Frontal cortex (tissue), 4 donors: ENCODE data around the gene STK11. TPM values are rescaled to one million over a fixed set of nuclear protein-coding genes. Genes with fewer than 3 reads are reported as not detected.

Experiments
- DNase-seq, 2 donors: peaks; one replicate each; pipeline ENCODE4 v3.0.0; 2012; ENCODE audit warnings: low spot score in 2 of 2
- FAIRE-seq: peaks from 2 replicates; lab custom pipeline; 2012; peaks lifted over from hg19 to GRCh38; lab: Jason Lieb, UNC
- total RNA-seq: library from RNA; depleted of rRNA; stranded (reverse); fragments of >200 nt; gene quantifications from one replicate; pipeline ENCODE4 v1.2.3, GENCODE V29; 2014
- donor health status: control.
- donor health status: control.
- donor health status: control.

The STK11 gene
- total RNA-seq, 1 donor from 2014 or later, result 45.7 TPM

DNA sequence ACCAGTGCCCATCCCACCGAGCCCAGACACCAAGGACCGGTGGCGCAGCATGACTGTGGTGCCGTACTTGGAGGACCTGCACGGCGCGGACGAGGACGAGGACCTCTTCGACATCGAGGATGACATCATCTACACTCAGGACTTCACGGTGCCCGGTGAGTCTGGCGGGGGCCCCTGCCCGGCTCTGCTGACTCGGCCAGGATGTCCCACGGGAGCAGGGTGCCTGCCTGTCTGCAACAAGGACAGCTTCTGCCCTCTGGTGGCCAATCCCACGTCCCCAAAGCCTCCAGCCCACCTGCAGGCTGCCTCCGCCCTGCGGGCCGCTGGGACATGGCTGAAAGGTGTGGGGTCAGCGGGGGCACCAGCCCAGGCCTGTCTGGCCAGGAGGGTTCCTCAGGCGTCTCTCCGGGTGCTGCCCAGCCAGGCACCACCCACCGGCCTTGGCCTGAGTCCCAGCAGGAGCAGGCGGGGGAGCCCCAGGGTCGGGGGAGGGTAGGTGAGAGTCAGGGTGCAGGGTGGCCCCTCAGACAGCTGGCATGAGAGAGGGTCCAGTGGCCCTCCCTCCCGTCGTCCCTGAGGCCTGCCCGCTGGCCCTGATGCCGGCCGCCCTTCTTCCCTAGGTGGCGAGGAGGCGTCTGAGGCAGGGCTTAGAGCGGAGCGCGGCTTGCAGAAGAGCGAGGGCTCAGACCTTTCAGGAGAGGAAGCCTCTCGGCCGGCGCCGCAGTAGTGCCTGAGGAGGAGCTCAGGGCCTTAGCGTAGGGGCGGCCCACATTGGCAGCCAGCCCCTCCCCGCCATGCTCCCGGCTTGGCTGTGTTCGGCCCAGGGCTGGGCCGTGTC, 17.7 kb downstream of the STK11 start:
- FAIRE-seq (no peak), DNase-seq (no peak)

DNA sequence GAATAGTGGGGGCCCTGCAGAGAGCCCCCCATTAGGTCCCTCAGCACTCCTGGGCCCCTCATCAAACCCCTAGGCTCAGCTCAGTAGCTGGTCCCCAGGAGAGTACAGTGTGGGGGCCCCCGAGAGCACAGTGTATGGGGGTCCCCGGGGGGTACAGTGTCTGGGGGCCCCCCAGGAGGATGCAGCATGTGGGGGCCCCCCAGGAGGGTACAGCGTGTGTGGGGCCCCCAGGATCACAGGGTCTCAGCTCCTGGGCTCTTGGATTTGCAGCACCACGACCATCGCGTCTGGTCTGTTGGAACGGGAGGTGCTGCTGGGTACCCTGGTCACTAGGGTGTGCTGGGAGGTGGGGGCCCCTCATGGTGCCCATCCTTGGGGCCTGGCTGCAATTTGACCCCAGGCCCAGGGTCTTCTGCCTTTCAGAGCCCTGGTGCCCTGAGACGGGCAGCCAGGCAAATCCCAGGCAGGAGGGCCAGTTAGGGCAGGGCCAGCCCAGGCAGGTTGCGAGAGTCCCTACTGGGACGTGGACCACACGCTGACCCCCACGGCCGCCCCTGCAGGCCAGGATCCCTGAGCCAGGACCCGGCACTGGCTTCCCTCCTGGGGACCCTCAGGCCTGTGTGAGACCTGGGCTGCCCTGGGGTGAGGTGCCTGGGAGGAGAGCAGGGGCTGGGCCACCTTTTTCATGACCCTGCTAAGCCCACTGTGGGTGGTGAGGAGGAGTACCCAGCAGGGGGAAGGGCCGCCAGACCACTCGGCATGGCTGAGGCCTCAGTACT, 18.7 kb downstream of the STK11 start:
- DNase-seq, result no peak
- FAIRE-seq, result no peak

DNA sequence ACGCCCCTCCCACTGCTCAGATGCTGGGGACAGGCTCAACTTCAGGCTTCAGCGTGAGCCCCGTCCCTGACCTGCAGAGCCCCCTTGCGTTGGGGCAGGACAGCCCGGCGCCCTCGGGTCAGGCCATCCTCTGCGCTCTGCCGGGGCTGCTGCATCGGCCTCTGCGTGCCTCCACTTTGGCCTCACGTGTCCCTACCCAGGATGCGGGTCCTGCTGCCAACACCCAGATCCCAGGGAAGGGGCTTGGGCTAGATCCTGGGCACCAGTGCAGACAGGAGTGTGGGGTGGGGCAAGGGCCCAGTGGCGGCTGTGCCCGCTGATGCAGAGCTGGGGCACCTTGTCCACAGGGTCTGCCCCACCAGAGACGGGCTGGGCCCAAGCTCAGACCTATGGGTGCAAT, 19.3 kb downstream of the STK11 start:
- FAIRE-seq (no peak), DNase-seq (no peak)

DNA sequence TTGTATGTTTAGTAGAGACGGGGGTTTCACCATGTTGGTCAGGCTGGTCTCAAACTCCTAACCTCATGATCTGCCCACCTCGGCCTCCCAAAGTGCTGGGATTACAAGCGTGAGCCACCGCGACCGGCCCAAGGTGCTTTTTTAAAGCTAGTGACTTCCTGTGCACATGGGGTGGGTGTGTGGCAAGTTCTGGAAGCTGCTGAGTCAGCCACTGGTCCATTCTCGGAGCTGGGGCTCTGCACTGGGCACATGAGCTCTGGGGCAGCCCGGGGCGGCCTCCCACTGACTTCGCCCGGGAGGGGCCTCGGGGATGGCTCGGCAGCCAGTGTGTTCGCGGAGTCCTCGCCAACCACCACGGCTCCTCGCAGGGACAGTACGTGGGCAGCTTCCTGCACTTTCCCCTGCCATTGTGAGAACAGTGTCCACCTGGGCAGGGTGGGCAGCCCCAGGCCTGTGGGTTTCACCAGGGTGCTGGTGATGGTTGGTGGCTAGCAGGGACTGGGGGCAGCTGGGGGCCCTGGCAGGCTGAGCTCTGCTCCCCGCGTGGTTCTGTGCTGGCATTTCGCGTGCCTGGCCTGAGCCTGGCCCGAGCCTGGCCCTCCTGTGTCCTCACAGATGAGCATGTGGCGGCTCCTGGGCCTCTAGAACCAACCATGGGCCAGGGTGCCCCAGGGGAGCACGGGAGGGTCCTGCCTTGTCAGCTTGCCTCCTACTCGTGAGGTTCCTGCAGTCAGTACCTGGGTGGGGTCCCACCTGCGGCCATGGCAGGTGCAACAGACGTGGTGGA, 20.1 kb downstream of the STK11 start:
- DNase-seq, result no peak
- FAIRE-seq, result no peak

DNA sequence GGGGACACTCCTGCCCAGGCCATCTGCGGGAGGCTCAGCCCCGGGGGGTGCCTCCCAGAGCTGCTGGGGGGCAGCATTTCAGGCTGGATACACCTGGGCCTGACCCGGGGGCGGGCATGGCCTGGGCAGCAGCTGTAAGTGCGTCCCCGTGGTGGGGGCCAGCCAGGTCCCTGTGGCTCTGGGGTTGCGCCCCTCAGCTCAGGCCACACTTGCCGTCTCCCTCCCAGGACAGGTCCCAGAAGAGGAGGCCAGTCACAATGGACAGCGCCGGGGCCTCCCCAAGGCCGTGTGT, 20.6 kb downstream of the STK11 start:
- FAIRE-seq (no peak), DNase-seq (no peak)

DNA sequence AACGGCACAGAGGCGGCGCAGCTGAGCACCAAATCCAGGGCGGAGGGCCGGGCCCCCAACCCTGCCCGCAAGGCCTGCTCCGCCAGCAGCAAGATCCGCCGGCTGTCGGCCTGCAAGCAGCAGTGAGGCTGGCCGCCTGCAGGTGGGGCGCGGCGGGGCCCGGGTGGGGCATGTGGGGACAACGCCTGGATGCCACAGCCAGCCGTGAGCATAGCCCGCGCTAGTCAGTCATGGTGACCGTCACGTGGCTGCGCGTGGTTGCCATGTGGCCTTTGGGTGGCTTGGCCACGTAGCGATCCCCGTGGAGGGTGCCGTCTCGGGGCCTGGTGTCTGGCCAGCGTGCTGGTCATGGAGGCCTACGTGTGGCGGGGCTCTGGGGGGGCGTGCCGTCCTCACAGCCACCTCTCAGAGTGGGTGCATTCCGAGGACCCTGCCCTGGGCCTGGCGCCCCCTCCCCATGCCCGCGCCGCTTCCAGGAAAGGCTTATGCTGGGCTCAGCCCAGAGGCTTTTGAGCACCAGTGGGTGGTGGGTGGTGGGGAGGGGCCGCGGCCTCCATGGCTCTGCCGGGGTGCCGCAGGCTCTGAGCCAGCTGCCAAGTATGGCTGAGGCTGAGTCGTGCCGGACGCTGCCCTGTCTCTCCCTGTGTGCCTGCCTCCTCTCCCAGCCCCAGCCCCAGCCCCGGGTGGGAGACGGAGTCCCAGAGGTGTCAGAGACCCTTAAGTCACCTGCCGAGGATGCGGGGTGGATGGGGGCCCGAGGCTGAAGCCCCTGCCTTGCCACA, 21.1 kb downstream of the STK11 start:
- DNase-seq, result no peak
- FAIRE-seq, result no peak

DNA sequence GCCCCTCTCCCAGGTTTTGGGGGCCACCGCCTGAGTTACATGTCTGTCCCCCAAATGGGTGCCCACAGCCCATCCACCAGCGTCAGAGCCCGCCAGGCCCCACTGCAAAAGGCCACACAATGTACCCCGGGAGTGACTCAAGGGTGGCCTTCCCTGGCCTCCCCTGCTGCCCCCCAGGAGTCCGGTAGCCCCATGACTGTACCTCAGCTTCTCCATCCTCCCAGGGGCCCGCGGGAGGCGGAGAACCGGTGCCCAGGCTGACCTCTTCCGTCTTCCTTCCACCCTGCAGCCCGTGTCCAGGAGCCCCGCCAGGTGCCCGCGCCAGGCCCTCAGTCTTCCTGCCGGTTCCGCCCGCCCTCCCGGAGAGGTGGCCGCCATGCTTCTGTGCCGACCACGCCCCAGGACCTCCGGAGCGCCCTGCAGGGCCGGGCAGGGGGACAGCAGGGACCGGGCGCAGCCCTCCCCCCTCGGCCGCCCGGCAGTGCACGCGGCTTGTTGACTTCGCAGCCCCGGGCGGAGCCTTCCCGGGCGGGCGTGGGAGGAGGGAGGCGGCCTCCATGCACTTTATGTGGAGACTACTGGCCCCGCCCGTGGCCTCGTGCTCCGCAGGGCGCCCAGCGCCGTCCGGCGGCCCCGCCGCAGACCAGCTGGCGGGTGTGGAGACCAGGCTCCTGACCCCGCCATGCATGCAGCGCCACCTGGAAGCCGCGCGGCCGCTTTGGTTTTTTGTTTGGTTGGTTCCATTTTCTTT, 21.9 kb downstream of the STK11 start:
- FAIRE-seq (no peak), DNase-seq (no peak)

DNA sequence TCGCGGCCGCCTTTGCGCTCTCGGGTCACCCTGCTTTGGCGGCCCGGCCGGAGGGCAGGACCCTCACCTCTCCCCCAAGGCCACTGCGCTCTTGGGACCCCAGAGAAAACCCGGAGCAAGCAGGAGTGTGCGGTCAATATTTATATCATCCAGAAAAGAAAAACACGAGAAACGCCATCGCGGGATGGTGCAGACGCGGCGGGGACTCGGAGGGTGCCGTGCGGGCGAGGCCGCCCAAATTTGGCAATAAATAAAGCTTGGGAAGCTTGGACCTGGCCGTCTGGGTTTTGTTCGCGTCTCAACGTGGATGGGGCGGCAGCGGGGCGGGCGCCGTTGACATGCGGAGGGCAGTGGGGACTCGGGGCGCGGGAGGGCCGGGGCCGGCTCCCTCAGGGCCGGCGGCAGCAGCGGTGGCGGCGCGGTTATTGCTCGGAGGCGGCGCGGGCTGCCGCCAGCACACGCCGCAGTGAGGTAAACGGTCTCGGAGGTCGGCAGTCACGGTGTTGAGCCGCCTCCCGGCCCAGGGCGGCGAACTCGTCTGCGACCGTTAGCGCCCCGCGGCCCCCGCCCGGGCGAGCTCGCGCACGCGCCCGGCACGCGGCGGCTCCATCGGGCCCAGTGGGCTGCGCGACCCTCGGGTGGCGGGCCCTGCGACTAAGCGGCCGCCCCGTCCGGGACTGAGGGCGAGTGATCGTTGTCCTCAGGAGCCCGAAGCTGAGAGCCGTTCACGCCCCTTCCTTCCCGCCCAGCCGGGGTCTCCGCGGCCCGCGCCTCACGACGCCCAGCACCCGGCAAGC, 22.8 kb downstream of the STK11 start:
- FAIRE-seq, result no peak
- DNase-seq, result no peak

DNA sequence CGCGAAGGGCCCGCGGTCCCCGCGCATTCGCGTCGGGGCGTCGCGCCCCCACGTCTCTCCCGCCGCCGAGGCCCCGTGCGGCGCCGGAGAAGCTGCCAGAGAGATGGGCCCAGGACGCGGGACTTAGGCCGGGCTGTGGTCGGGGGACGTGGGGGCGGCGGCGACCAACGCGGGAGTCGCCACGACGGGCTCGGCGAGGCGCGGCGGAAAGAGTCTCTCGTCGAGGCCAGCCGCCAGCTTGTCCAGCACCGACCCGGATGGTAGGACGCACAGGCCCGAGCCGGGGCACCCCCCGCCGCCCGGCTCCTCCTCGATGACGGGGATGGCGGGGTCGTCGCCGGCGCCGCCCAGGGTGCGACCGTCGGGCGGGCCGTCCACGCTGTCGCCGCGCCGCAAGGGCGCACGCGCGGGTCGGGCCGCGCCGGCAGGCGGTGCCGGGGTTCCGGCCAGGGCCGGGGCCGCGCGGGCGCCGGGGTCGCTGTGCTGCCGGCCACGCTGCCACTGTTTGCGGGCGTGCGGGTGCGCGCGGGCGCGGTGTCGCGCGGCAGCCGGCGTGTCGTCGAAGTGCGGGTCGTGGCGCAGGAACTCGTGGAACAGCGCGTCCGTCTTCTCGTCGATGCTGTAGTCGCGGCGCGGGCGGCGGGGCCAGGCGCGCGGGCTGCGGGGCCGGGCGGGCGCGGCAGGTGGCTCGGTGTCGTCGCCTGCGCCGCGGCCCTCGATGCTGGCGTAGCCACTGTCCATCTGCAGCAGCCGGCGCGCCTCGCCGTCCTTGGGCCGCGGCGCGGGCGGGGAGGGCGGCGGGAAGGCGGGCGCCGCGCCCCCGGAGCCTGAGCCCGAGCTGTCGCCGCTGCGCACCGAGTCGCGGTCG, 23.7 kb downstream of the STK11 start:
- DNase-seq (no peak), FAIRE-seq (no peak)

DNA sequence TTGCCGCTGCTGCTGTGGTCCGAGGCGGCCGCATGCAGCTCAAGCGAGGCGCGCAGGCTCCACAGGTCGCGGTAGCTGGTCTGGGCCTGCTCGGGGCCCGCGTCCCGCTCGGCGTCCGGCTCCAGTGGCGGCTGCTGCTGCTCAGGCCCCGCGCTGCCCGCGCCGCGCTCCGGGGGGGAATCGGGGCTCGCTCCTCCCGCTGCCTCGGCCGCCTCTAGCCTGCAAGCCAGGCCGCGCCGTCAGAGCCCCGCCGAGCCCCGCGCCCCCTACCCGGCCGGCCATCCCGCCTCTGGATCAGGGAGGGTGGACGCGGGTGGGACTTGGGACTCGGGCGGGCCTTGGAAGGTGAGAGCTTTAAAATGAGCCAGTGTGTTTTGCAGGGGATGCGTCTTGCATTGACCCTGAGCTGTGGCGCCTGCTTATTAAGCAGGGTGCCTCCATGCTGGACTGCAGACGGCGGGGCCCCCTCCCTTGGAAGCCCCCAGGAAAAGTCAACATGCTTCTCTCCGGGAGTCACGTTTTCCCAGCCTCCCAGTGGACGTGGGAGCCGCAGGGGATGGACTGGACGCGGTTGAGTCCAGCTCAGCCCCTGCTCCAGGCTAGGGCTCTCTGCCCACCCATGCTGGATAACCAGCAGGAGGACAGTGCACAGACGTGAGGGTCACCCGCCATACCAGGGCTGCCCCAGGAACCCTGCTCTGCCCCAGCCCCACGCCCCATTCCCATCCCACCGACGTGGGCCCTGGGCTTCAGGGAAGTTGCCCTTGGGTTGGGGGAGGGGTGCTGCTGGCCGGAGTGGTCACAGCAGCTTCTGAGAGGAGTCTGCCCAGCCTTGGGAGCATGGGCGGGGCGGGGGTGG, 24.6 kb downstream of the STK11 start:
- DNase-seq (no peak), FAIRE-seq (no peak)

DNA sequence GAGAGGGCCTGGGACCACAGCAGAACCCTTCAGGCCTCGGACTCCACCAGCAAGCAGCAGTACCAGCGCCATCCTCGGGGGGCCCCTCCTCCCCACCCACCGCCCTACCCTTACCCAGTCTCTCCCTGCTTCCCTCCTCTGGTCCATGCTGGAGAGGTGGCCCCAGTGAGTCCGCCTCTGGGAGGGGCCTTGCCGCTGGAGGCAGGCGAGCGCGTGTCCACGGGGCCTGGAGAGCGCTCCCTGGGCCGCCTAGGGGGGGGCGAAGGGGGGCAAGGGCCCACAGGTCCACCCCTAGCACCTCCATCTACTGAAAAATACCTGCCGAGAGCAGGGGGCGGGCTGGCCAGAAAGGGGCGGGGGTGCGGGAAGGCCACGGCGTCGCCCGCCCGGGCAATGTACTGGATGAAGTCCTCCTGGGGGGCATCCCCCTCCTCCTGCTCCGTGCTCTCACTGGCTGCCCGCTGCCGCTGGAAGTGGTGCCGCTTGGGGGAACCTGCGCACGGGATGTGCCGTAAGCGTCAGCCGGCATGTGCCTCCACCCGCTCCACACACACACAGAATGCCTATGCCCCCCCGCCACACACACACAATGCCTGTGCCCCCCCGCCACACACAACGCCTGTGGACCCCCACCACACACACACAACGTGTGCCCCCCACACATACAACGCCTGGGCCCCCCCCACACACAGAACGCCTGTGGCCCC, 25.4 kb downstream of the STK11 start:
- no peak for FAIRE-seq
- no peak for DNase-seq

DNA sequence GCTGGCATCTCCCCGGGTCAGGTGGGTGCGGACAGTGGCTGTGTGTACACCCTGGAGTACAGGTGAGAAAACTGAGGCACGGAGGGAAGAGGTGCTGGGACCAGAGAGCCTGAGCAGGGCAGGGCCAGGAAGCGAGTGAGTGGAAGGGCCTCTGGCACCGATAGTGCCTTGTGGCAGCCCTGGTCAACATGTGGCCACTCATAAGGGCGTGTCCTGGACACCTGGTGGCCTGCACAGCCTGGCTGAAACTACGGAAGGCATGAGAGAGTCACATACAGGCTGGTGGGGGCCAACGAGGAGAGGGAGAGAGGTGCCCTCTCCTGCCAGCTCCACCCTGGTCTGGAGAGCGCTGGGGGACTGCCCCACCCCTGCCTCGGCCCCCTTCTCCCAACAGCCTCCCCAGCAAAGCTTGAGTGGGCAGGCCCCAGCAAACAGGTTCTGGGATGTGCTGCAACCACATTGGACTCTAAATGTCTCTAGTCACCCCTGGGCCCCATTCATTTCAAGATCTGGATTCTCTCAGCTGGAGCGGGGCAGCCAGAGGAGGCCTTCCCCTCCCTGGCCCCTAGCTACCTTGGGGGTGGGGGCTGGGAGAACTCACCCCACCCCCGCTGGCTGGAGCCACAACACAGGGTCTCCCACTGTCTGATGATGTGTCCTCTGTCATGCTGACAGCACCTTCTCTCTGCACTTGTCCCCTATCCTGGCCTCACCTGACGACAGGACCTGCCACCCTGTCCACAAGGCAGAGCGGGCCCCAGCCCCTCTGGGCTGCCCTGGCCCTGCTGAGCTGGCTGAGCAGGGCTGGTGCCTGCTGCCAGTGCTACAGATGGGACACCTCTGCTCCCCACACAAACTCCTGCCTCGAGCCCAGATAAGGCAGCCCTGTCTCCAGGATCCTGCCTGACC, 26.4 kb downstream of the STK11 start:
- DNase-seq, result no peak
- FAIRE-seq, result no peak

DNA sequence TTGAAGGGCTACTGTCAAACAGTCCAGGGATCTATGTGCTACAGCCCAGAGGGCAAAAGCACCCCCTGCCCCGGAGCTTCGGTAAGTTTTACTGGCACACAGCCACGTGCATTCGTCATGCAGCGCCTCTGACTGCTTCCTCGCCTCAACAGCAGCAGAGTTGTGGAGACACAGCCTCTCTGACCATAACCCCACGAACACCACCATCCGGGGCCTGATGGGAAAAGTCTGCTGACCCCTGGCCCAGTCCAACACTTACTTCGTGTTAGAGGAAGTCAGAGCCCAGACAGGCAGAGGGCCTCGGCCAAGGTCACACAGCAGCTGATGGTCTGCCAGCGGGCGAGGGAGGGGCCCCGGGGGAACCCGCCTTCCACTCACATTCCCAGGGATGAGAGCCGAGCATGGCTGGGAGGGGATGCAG, 27.1 kb downstream of the STK11 start:
- FAIRE-seq, result no peak
- DNase-seq, result no peak

DNA sequence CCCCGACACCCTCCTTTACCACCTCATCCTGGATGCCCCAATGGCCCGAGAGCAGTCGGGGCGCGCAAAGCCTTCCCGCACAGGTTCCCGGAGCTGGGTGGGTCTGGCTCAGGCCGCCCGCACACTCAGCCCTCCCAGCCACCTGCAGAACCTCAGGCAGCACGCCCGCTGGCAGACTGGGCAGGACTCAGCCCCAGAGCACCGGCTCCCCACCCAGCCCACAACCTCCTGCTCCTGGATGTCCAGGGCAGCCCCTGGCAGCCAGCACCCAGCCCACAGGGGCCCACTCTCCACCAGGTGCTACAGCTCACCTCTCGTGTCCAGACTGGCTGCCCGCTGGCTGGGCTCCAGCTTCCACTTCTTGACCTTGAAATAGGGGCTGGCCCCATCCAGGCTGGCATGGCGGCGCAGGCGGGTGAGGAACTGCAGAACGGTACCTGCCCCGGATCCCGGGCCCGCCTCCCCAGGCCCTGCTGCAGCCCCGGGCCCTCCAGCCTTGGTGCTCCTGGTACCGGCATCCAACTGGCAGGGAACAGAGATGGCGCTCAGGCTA, 27.6 kb downstream of the STK11 start:
- DNase-seq (no peak), FAIRE-seq (no peak)
